ENCODE results near the gene PPP1R12C. TPM values are rescaled to one million over a fixed set of nuclear protein-coding genes. Genes with fewer than 3 reads are reported as not detected.

Gene PPP1R12C
- total and polyA plus RNA-seq, 10 of the 15 experiments (the other 5 are each of a cell fraction or from before 2014, with no cell fraction given): 1.4 to 84.7 (median 20.5) TPM

DNA sequence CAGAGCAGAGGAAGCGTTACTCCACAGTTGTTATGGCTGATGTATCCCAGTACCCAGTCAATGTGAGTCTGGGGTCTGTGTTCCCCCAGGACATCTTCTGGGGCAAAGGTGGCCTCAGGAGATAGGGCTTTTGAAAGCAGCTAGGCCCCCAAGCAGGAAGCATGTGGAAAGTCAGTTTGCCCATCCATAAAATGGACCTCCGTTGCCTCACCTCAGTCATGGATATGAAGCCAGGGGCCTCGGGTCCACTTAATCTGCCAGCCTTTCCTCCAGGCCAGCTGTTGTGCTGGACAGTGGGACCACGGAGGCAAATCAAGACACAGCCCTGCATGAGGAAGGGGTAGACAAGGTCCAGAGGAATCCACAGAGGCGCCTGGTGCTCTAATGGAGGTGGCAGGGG is 38.4 kb downstream of the PPP1R12C start:
- H3K9ac ChIP-seq (ENCODE audit: control insufficient read depth, insufficient read depth, low read length): no peak overlapping the region
- H4K20me1 ChIP-seq (ENCODE audit: control insufficient read depth, insufficient read depth): no peaks in the 10 kb centered on the region
- H3K79me2 ChIP-seq (ENCODE audit: control insufficient read depth, insufficient read depth, low read length): no peaks in the 10 kb centered on the region
- ChIA-PET CTCF (no interaction called here), SMC1A (ENCODE audit: uncharacterized antibody, unreplicated experiment) (no interaction called here), RAD21 (ENCODE audit: unreplicated experiment) (interaction anchor here (1.2 kb wide), 1 partner anchor 9 kb away, joined by 3 read pairs; no protein-coding TSS in a partner anchor), POLR2A (no interaction called here)
- intact Hi-C loops (cut with micrococcal nuclease; ENCODE audit: unreplicated experiment): no loop called here
- no peak for DNase-seq (ENCODE audit: low read depth, low spot score)
- ATAC-seq: no peak
- H3K4me3 ChIP-seq: no peak overlapping the region
- H2AFZ ChIP-seq (ENCODE audit: control insufficient read depth, low read depth, low read length): no peak overlapping the region
- peaks cover 7% of the 10 kb centered on the region; the same call in 1 of the 2 replicates for H3K4me1 ChIP-seq (ENCODE audit: control insufficient read depth, insufficient read depth, low read length)
- no TSS peak for BruUV-seq (replicated peaks)
- H3K4me2 ChIP-seq (ENCODE audit: control insufficient read depth, insufficient read depth): no peak overlapping the region
- 18% methylated on average over 4 of the region's 5 CpGs for WGBS (ENCODE audit: insufficient coverage, insufficient replicate concordance, low lambda C conversion rate, missing lambda C conversion rate)
- no peak overlapping the region for H3K27ac ChIP-seq (ENCODE audit: control insufficient read depth, insufficient read depth)
- FAIRE-seq: no peak
- TF ChIP-seq ZNF687 (IDR thresholded peaks at IDR 0.05): no peak
- no peak for TF ChIP-seq IKZF2 (IDR thresholded peaks at IDR 0.05)
- no peak for TF ChIP-seq WRNIP1 (IDR thresholded peaks at IDR 0.05; ENCODE audit: borderline replicate concordance, low read depth, low read length)
- TF ChIP-seq, protein P1, sequence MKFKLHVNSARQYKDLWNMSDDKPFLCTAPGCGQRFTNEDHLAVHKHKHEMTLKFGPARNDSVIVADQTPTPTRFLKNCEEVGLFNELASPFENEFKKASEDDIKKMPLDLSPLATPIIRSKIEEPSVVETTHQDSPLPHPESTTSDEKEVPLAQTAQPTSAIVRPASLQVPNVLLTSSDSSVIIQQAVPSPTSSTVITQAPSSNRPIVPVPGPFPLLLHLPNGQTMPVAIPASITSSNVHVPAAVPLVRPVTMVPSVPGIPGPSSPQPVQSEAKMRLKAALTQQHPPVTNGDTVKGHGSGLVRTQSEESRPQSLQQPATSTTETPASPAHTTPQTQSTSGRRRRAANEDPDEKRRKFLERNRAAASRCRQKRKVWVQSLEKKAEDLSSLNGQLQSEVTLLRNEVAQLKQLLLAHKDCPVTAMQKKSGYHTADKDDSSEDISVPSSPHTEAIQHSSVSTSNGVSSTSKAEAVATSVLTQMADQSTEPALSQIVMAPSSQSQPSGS (IDR thresholded peaks at IDR 0.05; ENCODE audit: low read length): no peak
- no peak for TF ChIP-seq MTA3 (IDR thresholded peaks at IDR 0.05; ENCODE audit: borderline replicate concordance, low read length)
- no peak for TF ChIP-seq NR2C1 (IDR thresholded peaks at IDR 0.05)
- no peak for TF ChIP-seq RB1 (IDR thresholded peaks at IDR 0.05; ENCODE audit: borderline replicate concordance)
- TF ChIP-seq, protein P2, sequence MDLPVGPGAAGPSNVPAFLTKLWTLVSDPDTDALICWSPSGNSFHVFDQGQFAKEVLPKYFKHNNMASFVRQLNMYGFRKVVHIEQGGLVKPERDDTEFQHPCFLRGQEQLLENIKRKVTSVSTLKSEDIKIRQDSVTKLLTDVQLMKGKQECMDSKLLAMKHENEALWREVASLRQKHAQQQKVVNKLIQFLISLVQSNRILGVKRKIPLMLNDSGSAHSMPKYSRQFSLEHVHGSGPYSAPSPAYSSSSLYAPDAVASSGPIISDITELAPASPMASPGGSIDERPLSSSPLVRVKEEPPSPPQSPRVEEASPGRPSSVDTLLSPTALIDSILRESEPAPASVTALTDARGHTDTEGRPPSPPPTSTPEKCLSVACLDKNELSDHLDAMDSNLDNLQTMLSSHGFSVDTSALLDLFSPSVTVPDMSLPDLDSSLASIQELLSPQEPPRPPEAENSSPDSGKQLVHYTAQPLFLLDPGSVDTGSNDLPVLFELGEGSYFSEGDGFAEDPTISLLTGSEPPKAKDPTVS (IDR thresholded peaks at IDR 0.05; ENCODE audit: low read depth, low read length): no peak
- no peak for TF ChIP-seq SUZ12 (IDR thresholded peaks at IDR 0.05; ENCODE audit: unreplicated experiment)
- TF ChIP-seq ESRRA (IDR thresholded peaks at IDR 0.05; ENCODE audit: low read length): no peak
- TF ChIP-seq GATAD2B (conservative IDR thresholded peaks at IDR 0.05; ENCODE audit: low read depth): no peak
- TF ChIP-seq ATF7 (IDR thresholded peaks at IDR 0.05; ENCODE audit: low read depth): no peak
- TF ChIP-seq, protein P3, sequence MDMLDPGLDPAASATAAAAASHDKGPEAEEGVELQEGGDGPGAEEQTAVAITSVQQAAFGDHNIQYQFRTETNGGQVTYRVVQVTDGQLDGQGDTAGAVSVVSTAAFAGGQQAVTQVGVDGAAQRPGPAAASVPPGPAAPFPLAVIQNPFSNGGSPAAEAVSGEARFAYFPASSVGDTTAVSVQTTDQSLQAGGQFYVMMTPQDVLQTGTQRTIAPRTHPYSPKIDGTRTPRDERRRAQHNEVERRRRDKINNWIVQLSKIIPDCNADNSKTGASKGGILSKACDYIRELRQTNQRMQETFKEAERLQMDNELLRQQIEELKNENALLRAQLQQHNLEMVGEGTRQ (IDR thresholded peaks at IDR 0.05; ENCODE audit: borderline replicate concordance, low read depth, low read length): no peak
- TF ChIP-seq, protein P4, sequence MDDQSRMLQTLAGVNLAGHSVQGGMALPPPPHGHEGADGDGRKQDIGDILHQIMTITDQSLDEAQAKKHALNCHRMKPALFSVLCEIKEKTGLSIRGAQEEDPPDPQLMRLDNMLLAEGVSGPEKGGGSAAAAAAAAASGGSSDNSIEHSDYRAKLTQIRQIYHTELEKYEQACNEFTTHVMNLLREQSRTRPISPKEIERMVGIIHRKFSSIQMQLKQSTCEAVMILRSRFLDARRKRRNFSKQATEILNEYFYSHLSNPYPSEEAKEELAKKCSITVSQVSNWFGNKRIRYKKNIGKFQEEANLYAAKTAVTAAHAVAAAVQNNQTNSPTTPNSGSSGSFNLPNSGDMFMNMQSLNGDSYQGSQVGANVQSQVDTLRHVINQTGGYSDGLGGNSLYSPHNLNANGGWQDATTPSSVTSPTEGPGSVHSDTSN (IDR thresholded peaks at IDR 0.05; ENCODE audit: insufficient replicate concordance, low read depth, low read length): no peak
- TF ChIP-seq IRF4 (IDR thresholded peaks at IDR 0.05; ENCODE audit: low read depth, low read length): no peak
- no peaks in the 10 kb centered on the region; the same call in 2 of the 3 replicates for H3K9me3 ChIP-seq (replicated peaks; ENCODE audit: control insufficient read depth, insufficient read depth, low read length)
- in situ Hi-C loops (cut with MboI): no loop called here
- no peaks in the 10 kb centered on the region for H3K27me3 ChIP-seq (replicated peaks in 1 of 2; ENCODE audit: control insufficient read depth in 2 of 2, insufficient read depth in 2 of 2, low read length in 1 of 2)
- no peaks in the 10 kb centered on the region for H3K36me3 ChIP-seq (ENCODE audit: control insufficient read depth in 2 of 2, insufficient read depth in 2 of 2, low read length in 1 of 2)
